NCI-H187 treated with DMSO at 0.1 percent for 48 hours (cell line): ENCODE measurements around the gene HLA-DQA1.
"Not testable (repeated sequence)": the region's sequence is repeated elsewhere in the genome, so short reads cannot be mapped to it uniquely, and the experiment has no call there.

Experiments used
- DNase-seq: peaks from one replicate; lab custom pipeline; 2025; lab: John Stamatoyannopoulos, UW

HLA-DQA1 gene

DNA sequence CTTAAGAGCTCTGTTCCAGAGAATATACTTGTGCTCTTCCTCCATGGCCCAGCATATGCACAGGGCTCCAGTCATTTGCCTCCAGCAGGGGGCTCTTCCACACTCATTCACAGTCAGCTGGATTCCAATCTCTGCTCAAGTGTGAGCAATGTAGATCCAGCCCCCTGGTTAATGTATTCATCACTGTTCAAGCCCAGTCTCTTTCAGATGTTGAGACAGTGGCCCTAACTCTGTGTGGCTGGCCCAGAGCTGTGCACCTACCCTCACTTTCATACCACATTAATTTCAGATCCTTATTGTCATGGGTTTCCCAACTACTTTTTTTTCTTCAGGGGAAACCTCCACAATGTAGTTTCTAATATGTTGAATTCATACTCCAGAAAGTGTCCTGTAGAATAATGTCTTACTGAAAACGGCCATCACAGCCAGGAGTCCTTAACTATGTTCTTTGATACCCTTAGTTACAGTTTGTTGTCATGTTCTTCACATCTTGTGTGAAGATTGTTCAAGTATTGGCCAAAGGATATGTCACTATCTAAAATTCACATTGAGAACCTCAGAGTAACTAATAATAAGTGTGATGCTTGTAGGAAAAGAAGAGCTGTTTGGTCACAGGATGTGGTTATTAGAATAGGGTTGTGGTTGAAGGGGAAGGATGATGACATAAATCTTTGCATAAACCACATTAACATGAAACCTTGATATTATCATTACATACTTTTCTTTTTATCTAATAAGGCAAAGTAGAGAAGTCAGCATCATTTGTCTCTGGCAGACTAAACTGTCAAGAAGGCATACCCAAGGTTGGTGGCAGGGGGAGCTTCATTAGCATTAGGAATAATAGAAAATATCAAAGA, 14.4 kb upstream of the HLA-DQA1 start:
- DNase-seq = no peak

DNA sequence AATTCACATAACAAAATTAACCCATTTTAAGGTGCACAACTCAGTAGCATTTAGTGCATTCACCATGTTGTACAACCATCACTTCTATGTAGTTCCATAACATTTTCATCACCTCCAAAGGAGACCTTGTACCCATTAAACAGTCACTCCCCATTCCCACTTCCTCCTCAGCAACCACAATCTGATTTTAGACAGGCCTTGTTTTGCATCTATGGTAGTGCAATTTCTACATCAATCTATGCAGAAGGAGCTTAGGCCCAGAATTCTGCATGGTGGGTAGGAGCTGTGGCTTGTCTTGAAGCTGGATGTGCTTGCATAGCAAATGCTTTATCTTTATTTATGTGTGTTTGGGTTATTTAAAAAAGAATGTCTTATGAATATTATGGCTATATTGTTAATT, 13.5 kb upstream of the HLA-DQA1 start:
- no peak for DNase-seq

DNA sequence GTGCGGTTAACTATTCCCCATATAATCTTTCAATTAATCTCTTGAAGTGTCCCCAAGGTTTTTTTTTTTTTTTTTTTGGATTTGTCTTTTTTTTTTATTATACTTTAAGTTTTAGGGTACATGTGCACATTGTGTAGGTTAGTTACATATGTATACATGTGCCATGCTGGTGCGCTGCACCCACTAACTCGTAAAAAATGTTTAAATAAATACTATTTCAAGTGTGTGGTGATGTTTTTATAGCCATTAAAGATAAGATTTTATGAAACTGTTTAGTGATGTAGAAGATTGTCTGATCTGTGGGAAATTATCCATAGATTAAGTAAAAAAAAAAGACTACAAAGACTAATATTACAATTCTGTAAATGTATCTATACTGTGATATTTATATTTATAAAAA, 12.6 kb upstream of the HLA-DQA1 start:
- no peak for DNase-seq

DNA sequence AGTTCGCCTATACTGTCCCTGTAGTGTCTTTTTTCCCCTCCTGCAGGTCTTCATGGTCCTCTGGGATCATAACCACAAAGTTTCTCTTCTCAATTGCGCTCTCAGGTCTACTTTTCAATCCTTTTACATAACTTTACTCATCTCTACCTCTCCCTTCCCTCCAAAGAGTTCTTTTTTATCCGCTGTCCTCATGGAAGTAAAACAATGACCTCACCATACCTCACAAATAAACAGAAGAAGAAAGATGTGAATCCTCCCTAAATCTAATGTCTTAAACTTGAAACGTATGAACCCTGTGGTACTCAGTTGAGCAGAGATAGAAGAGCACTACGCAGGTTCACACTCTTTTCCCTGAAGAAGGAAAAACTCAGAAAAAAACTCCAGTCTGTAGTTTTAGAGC, 12.1 kb upstream of the HLA-DQA1 start:
- DNase-seq = no peak

DNA sequence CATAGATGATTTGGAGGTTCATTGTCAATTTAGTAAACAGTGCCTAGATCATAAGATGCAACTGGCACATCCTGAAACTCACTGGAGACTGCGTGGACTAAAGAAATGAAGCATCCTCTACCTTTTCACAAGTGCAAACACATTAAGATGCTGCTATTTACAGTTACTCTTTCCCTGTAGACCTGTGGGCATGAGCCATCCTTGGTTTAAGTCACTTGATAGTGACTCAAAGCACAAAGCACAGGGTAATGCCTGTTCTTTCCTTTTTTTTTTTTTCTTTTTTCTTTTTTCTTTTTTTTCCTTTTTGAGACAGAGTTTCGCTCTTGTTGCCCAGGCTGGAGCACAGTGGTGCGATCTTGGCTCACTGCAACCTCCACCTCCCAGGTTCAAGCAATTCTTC, 10.0 kb upstream of the HLA-DQA1 start:
- DNase-seq = no peak

DNA sequence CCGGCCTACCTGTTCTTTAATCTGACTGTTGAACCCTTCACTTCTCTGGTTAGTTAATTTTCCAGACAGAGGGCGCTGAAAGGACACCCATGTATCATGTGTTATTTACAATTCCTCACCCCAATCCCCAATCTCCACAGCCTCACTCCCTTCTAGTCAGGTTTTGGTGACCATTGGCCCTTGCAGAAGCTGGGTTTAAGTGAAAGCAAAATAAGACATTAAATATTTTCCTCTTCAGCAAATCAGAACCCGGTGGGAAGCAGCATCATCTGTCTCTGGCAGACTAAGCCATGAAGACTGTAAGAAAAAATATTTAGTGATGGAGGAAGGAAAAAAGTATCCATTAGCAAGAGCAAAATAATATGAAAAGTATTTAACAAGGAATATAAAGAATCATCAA, 9.4 kb upstream of the HLA-DQA1 start:
- DNase-seq = no peak

DNA sequence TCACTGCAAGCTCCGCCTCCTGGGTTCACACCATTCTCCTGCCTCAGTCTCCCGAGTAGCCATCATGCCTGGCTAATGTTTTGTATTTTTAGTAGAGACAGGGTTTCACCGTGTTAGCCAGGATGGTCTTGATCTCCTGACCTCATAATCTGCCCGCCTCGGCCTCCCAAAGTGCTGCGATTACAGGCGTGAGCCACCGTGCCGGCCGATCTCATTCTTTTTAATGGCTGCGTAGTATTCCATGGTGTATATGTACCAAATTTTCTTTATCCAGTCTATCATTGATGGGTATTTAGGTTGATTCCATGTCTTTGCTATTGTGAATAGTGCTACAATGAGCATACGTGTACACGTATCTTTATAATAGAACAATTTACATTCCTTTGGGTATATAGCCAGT, 7.4 kb upstream of the HLA-DQA1 start:
- not testable (repeated sequence) for DNase-seq

DNA sequence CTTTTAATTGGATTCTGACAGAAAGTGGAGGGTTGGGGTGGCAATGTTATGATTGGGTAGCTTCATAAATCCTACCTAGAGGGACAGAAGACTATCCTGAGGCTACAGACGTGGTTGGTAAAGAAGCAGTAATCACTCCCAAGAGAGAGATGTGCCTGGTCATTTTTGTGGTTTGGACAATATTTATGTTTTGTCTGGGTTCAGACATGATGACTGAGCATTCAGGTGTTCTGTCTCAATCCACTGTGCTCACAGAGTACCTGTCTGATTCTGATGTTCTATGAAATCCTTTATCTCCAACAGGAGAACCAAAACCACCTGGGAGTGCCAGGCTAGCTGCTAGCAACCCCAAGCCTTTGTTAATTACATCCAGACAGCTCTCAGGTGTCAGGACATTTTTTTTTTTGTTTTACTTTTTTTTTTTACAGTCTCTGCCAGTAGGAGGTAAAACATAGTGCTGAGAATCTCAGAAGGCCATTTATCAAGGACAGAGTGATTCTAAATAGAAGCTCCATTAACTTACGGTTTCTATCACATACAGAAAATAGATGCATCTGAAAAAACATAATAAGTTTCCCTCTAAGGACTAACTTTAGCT, 1.6 kb upstream of the HLA-DQA1 start:
- no peak for DNase-seq

DNA sequence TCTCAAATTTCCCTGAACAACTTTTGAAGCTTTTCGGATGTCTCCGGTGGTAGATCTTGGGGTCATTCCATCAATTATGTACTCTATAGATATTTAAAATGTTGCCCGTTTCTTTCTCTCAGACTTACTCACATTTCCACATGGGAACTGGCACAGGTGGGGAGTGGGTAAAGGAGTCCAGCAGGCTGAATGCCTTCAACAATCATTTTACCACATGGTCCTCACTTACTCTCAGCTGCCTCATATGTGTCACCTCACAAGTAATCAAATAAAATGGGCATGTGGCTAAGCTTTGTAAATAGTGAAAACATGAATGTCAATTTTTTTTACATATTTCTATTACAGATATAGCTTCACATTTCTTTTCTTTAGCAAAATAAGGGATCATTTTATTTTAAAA, 677 bp downstream of the HLA-DQA1 start:
- no peak for DNase-seq

DNA sequence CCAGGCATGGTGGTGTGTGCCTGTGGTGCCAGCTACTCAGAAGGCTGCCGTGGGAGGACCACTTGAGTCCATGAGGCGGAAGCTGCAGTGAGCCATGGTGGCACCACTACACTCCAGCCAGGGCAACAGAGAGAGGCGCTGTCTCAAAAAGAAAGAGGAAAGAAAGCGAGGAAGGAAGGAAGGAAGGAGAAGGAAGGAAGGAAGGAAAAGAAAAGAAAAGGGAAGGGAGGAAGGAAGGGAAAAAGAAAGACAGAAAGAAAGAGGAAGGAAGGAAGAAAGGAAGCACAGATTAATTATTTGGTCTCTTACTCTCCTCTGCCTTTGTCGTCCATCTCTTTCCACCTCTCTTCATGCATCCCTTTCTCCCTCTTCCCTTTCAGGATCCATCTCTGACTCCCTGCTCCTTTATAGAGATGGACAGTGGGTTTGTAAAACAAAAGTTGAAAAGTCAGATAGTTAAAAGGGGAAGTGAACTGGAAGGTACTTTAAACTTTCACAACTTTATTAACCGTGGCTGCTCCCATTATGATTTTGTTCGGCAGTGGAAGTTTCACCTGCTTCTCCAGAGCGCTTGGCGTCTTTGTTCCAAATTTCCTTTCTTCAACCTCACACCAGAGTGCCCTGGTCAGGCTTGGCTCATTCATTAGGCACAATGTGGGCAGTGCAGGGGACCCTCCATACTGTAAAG, 1.5 kb downstream of the HLA-DQA1 start:
- no peak for DNase-seq

DNA sequence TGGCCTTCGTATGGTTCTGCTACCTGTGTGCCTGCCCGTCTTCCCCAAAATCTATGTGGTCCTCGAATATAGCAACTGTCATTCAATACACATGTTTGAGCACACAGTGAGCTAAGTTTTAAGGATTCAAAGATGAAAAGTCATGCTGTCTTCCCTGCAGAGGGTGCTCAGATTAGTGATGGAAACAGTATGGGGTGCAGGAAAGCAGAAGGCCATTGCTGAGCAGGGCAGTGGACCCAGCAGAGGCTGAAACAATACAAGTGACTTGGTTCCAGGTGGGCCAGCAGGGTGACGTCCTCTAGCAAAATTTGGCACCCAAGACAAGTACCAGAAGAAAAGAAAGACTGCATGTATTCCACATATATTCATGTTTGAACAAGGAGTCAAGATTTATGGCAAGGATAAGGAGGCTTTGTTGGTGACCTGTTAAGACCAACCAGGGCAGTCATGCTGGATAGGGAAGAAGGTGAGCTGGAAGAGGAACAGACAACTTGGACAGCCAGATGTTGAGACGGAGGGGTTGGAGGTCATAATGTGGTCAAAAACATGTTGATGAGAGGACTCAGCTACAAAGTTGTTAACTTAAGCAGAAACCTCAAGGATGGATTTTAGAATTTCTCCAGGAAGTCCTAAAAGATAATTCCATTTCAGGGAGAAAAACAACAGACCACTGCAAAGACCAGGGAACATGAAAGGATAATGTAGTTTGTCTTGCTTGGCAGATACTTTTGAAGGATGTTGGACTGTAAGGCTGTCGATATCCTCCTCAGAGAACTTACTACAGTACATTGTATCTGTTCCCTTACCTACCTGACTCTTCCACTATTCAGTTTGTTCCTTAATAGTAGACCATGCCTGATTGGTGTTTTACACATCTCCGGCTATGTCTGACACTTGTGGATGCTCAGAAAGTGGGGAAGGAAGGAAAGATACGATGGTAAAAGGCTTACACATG, 2.5 kb downstream of the HLA-DQA1 start:
- no peak for DNase-seq

DNA sequence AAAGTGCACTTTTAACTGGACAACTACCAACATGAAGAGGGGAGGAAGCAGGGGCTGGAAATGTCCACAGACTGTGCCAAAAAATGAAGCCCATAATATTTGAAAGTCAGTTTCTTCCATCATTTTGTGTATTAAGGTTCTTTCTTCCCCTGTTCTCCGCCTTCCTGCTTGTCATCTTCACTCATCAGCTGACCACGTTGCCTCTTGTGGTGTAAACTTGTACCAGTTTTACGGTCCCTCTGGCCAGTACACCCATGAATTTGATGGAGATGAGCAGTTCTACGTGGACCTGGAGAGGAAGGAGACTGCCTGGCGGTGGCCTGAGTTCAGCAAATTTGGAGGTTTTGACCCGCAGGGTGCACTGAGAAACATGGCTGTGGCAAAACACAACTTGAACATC, 3.9 kb downstream of the HLA-DQA1 start:
- DNase-seq = no peak

DNA sequence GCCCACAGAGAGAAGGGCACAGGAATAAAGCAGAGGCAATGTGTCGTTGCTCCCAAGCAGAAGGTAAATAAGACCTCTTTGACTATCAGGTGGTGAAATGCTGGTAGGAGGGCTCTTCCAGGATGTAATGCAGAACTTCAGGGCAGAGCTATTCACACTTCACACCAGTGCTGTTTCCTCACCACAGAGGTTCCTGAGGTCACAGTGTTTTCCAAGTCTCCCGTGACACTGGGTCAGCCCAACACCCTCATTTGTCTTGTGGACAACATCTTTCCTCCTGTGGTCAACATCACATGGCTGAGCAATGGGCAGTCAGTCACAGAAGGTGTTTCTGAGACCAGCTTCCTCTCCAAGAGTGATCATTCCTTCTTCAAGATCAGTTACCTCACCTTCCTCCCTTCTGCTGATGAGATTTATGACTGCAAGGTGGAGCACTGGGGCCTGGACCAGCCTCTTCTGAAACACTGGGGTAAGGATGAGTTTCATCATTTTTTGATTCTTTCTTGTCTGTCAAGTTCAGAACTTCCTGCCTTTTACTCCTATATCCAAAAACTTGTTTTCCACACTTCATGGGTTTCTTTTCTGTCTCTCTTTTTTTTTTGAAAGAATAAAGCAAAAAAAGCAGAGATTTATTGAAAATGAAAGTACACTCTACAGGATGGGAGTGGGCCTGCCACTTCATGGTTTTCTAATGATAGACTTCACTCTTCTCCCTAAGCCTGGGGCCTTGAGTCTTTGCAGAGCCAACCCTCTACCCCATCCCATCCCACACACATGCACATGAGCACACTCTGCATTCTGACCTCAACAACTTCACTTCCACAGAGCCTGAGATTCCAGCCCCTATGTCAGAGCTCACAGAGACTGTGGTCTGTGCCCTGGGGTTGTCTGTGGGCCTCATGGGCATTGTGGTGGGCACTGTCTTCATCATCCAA, 4.8 kb downstream of the HLA-DQA1 start:
- not testable (repeated sequence) for DNase-seq

DNA sequence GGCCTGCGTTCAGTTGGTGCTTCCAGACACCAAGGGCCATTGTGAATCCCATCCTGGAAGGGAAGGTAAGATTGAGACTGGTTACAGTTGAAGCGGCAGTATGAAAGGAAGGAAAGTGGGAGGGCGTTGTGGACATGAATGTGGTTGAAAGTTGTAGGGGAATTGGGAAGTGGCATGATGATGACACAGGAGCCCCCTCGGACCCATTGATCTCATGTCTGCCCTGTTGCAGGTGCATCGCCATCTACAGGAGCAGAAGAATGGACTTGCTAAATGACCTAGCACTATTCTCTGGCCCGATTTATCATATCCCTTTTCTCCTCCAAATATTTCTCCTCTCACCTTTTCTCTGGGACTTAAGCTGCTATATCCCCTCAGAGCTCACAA, 5.5 kb downstream of the HLA-DQA1 start:
- no peak for DNase-seq

DNA sequence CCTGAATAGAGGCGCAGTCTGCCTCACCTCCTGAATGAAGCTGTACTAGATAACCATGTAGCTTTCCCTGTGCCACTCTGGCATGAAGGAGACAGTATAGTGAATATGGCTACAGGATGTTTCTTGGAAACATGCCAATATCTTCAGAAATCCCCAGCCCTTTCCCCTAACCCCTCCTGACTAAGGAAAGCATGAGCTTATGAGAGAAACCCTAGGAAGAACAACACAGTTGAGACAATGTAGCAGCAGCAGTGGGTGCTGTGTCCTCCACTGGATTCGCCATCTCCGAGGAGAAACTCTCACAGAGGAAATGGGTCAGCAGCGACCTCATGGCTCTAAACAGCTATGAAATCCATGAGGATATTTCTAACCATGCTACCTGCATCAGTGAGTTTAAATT, 6.7 kb downstream of the HLA-DQA1 start:
- DNase-seq = no peak

DNA sequence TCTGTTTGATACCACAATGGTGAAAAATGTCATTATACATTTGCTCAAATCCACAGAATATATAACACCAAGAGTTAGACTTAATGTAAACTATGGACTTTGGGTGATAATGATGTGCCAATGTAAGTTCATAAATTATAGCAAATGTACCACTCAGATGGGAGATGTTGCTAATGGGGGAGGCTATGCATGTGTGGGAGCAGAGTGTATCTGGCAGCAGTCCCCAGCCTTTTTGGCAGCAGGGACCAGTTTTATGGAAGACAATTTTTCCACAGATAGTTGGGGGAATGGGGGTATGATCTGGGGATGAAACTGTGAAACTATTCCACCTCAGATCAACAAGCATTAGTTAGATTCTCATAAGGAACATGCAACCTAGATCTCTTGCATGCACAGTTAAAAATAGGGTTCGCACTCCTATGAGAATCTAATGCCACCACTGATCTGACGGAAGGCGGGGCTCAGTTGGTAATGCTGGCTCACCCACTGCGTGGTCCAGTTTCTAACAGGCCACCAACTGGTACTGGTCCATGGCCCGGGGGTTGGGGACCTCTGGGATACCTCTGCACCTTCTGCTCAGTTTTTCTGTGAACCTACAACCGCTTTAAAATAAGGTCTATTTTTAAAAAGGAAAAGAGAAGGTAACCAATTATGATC, 8.0 kb downstream of the HLA-DQA1 start:
- no peak for DNase-seq

DNA sequence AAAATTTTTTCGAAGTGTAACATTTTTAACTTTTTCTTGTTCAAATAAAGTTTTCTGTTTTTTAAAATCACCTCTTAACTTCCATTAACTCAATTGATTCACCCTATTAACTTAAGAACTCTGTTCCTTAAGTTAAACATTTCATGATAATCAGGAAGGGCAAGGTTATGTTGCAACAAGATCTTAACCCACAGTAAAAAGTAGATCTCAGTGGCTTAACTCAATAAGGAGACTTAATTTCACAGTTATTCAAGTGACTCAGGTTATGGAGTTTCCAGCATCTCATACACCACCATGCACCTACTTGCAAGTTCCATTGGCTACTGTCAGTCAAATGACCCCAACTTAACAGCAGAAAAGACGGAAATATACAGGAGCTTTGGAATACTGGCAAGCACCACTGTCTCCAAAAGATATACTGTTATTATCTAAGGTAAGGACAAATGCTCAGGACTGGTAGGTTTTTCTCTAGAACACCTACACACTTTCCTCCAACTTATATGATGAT, 18.1 kb downstream of the HLA-DQA1 start:
- DNase-seq = no peak

DNA sequence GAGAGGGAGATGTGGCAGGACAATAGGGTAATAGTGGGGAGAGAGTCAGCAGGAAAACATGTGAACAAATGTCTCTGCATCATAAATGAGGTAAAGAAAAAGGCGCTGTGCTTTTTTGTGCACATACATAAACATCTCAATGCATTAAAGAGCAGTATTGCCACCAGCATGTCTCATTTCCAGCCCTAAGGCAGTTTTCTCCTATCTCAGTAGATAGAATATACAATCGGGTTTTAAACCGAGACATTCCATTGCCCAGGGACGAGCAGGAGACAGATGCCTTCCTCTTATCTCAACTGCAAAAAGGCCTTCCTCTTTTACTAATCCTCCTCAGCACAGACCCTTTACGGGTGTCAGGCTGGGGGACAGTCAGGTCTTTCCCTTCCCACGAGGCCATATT, 20.1 kb downstream of the HLA-DQA1 start:
- not testable (repeated sequence) for DNase-seq

DNA sequence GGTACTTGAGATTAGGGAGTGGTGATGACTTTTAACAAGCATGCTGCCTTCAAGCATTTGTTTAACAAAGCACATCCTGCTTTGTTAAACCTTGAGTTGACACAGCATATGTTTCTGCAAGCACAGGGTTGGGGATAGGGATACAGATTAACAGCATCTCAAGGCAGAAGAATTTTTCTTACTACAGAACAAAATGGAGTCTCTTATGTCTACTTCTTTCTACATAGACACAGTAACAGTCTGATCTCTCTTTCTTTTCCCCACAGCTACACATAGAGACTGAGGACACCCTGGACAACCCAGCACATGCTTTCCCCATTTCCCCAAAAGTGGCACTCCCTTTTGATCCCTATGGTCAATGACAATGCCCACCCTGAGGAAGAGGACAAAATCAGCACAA, 20.6 kb downstream of the HLA-DQA1 start:
- not testable (repeated sequence) for DNase-seq

DNA sequence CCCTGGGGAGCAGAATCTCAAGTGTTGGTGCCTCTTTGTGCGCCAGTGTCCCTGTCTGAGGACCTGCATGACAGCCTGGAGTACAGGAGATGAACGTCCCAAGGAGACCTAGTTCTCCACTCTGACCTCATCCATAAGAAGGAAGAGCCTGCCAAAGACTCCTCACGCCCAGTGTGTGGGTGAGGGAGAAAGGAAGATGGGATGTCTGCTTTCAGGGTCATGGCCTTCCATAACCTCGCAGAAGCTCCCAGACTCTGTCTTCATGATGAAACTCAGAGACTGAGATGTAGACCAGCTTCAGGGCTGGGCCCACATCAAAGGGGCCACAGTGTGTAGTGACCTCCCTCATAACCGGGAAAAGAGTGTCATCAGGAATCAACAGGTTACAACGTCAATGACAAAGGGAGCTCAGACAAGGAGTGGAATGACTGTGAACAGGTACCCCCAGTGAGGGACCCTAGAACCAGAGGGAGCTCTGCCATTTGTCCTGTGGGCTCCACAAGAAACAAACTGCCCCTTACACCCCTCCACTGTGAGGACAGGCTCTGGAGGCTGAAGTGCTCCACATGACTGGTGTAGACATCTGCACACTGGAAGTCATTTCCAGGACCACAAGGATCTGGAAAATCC, 21.2 kb downstream of the HLA-DQA1 start:
- no peak for DNase-seq
